ENCODE measurements around the gene KCNMB2.

DNA sequence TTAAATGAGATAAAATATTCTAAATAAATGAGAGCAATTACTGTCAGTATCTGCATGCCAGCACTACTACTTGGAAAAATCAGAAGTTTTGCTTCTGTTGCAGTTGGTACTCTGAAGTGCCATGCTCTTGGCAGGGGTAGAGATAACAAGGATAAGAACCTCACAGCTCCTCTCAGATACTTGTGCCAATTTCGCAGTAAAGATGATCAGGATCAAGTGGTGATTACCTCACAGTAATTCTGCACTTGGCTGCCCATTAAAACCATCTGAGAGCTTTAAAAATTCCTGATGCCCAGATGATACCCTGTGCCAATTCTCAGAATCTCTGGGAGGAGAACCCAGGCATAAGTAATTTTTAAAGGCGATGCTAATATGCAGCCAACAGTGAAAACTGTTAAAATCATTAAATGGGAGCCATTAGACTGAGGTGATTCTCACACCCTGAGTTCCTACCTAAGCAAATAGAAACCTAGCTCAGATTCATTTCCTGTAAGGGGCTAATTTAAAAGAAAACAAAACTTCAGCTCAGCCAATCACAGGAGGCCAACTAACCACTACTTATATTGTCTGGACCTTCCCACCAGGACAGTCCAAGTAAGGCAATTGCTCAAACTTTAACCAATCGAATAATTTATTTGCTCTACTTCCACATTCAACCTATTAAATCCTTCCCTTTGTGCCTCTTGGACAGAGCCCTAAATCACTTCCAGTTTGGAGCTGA is 171.2 kb downstream of the KCNMB2 start:
- TF ChIP-seq, protein P1, sequence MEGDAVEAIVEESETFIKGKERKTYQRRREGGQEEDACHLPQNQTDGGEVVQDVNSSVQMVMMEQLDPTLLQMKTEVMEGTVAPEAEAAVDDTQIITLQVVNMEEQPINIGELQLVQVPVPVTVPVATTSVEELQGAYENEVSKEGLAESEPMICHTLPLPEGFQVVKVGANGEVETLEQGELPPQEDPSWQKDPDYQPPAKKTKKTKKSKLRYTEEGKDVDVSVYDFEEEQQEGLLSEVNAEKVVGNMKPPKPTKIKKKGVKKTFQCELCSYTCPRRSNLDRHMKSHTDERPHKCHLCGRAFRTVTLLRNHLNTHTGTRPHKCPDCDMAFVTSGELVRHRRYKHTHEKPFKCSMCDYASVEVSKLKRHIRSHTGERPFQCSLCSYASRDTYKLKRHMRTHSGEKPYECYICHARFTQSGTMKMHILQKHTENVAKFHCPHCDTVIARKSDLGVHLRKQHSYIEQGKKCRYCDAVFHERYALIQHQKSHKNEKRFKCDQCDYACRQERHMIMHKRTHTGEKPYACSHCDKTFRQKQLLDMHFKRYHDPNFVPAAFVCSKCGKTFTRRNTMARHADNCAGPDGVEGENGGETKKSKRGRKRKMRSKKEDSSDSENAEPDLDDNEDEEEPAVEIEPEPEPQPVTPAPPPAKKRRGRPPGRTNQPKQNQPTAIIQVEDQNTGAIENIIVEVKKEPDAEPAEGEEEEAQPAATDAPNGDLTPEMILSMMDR (conservative IDR thresholded peaks at IDR 0.05 in 1 of 2, IDR thresholded peaks at IDR 0.05 in 1 of 2; ENCODE audit: low read depth in 1 of 2, low read length in 2 of 2): no peak
- TF ChIP-seq EZH2 (IDR thresholded peaks at IDR 0.05; ENCODE audit: low read length, missing control alignments): no peak

All from fibroblast of lung (primary cell).